IMR-90 (cell line): Measurements from ENCODE around the gene SDS. TPM values are rescaled to one million over a fixed set of nuclear protein-coding genes. Genes with fewer than 3 reads are reported as not detected.

Source experiments
- ATAC-seq: fragments of 200-7000 bp; cut with Tn5 transposase; 2 replicates; pipeline ENCODE4 v1.9.1; 2020; ENCODE audit warnings: low read depth, mild to moderate bottlenecking, moderate library complexity
- BruUV-seq: library from RNA; stranded (reverse); fragments of 400-500 nt; replicated peaks from 2 replicates; lab custom pipeline; 2021; lab: Mats Ljungman, UMichigan
- CTCF ChIA-PET: fragments of 300-600 bp; formaldehyde crosslinking; extraction: SDS; loops from one replicate; lab custom pipeline; 2021; ENCODE audit warnings: antibody characterized with exemption; lab: Yijun Ruan, JAX
- POLR2A ChIA-PET: fragments of 300-600 bp; sonication (Branson Sonifier 250); formaldehyde crosslinking; loops from one replicate; lab custom pipeline; 2022; ENCODE audit warnings: antibody characterized with exemption; ENCODE audit not compliant: unreplicated experiment; lab: Charles Lee
- DNase-seq: peaks from one replicate; pipeline ENCODE4 v3.0.0; 2013
- H2AFZ ChIP-seq: replicated peaks from 2 replicates; pipeline ENCODE3; 2013; ENCODE audit warnings: low read length, mild to moderate bottlenecking; ENCODE audit not compliant: poor library complexity
- H2AK5ac ChIP-seq: 2 replicates; pipeline ENCODE4 v1.6.1; 2013; ENCODE audit warnings: low read depth, low read length, inconsistent platforms
- H2AK9ac ChIP-seq: replicated peaks from 2 replicates; pipeline ENCODE3; 2013; ENCODE audit warnings: mild to moderate bottlenecking, low read depth, low read length, moderate library complexity; ENCODE audit not compliant: poor library complexity
- H2BK120ac ChIP-seq: 2 replicates; pipeline ENCODE4 v1.6.1; 2013; ENCODE audit warnings: low read depth, low read length, inconsistent platforms
- H2BK15ac ChIP-seq: 3 replicates; pipeline ENCODE4 v1.6.1; 2013; ENCODE audit warnings: low read depth, low read length, inconsistent platforms
- H2BK20ac ChIP-seq: 2 replicates; pipeline ENCODE4 v1.6.1; 2013; ENCODE audit warnings: low read depth, mild to moderate bottlenecking, inconsistent platforms, low read length, moderate library complexity
- H2BK5ac ChIP-seq: 2 replicates; pipeline ENCODE4 v1.6.1; 2013; ENCODE audit warnings: mild to moderate bottlenecking, low read depth, low read length, inconsistent platforms; ENCODE audit not compliant: poor library complexity, severe bottlenecking
- H3K14ac ChIP-seq: replicated peaks from 2 replicates; pipeline ENCODE4 v1.6.1; 2013; ENCODE audit warnings: low read depth, low read length, inconsistent platforms
- H3K18ac ChIP-seq: 2 replicates; pipeline ENCODE4 v1.6.1; 2013; ENCODE audit warnings: low read depth, low read length, control low read depth
- H3K23ac ChIP-seq: 2 replicates; pipeline ENCODE4 v1.6.1; 2013; ENCODE audit warnings: low read depth, low read length, inconsistent platforms
- H3K27ac ChIP-seq: 2 replicates; pipeline ENCODE4 v1.5.1; 2013; ENCODE audit warnings: mild to moderate bottlenecking, control low read depth, low read length; ENCODE audit not compliant: insufficient read depth
- H3K27me3 ChIP-seq: 2 replicates; pipeline ENCODE4 v1.6.1; 2013; ENCODE audit warnings: low read length; ENCODE audit not compliant: control insufficient read depth, insufficient read depth
- H3K36me3 ChIP-seq: 2 replicates; pipeline ENCODE4 v1.6.1; 2013; ENCODE audit warnings: low read length, mixed read lengths; ENCODE audit not compliant: control insufficient read depth, insufficient read depth
- H3K4ac ChIP-seq: 2 replicates; pipeline ENCODE4 v1.6.1; 2013; ENCODE audit warnings: low read depth, low read length, inconsistent platforms
- H3K4me1 ChIP-seq: 2 replicates; pipeline ENCODE4 v1.6.1; 2013; ENCODE audit warnings: low read length, mixed read lengths; ENCODE audit not compliant: control insufficient read depth, insufficient read depth
- H3K4me2 ChIP-seq: 2 replicates; pipeline ENCODE4 v1.6.1; 2013; ENCODE audit warnings: low read depth, mild to moderate bottlenecking, control low read depth, low read length, moderate library complexity
- H3K4me3 ChIP-seq: 2 replicates; pipeline ENCODE4 v1.5.1; 2013; ENCODE audit warnings: low read depth, mild to moderate bottlenecking, control low read depth, low read length, moderate library complexity; ENCODE audit not compliant: insufficient read depth
- H3K56ac ChIP-seq: 2 replicates; pipeline ENCODE4 v1.6.1; 2013; ENCODE audit warnings: low read length, inconsistent platforms; ENCODE audit not compliant: insufficient read depth; ENCODE audit errors: extremely low read depth
- H3K79me1 ChIP-seq, 2 experiments: 2 replicates each; pipeline ENCODE4 v1.6.1; 2013; ENCODE audit warnings: low read length in 2 of 2, inconsistent platforms in 1 of 2, low read depth in 1 of 2
- H3K9ac ChIP-seq: 2 replicates; pipeline ENCODE4 v1.6.1; 2013; ENCODE audit warnings: low read depth, low read length, control low read depth
- H3K9me1 ChIP-seq: 2 replicates; pipeline ENCODE4 v1.6.1; 2013; ENCODE audit warnings: low read length, inconsistent platforms; ENCODE audit not compliant: insufficient read depth
- H3K9me3 ChIP-seq: 2 replicates; pipeline ENCODE4 v1.6.1; 2013; ENCODE audit warnings: low read length; ENCODE audit not compliant: control insufficient read depth, insufficient read depth
- H4K20me1 ChIP-seq: 2 replicates; pipeline ENCODE4 v1.6.1; 2013; ENCODE audit warnings: low read length, inconsistent platforms; ENCODE audit not compliant: insufficient read depth
- H4K5ac ChIP-seq: 2 replicates; pipeline ENCODE4 v1.6.1; 2013; ENCODE audit warnings: mild to moderate bottlenecking, low read depth, low read length, control low read depth
- H4K8ac ChIP-seq, 2 experiments: 2 replicates each; pipeline ENCODE4 v1.6.1; 2013; ENCODE audit warnings: low read depth in 2 of 2, low read length in 2 of 2, control low read depth in 1 of 2, inconsistent platforms in 1 of 2
- H4K91ac ChIP-seq: 2 replicates; pipeline ENCODE4 v1.6.1; 2013; ENCODE audit warnings: low read depth, low read length, inconsistent platforms; ENCODE audit not compliant: insufficient read depth
- BHLHE40 ChIP-seq: fragments of 150-350 bp; IDR thresholded peaks from 2 replicates; pipeline ENCODE4 v1.6.1; 2016; ENCODE audit warnings: mild to moderate bottlenecking, low read depth, low read length
- CEBPB ChIP-seq: IDR thresholded peaks from 2 replicates; pipeline ENCODE4 v1.6.1; 2012; ENCODE audit warnings: low read depth, low read length, improper control_type of control experiment
- CHD1 ChIP-seq: IDR thresholded peaks from 2 replicates; pipeline ENCODE4 v1.6.1; 2012; ENCODE audit warnings: low read depth, low read length, improper control_type of control experiment
- FOS ChIP-seq: fragments of 150-350 bp; IDR thresholded peaks from 2 replicates; pipeline ENCODE4 v1.6.1; 2016; ENCODE audit warnings: low read depth, low read length
- MAFK ChIP-seq: IDR thresholded peaks from 2 replicates; pipeline ENCODE4 v1.6.1; 2012; ENCODE audit warnings: low read depth, low read length, improper control_type of control experiment
- MAZ ChIP-seq: IDR thresholded peaks from 2 replicates; pipeline ENCODE4 v1.6.1; 2012; ENCODE audit warnings: low read depth, mild to moderate bottlenecking, low read length, improper control_type of control experiment, moderate library complexity, borderline replicate concordance
- MXI1 ChIP-seq: IDR thresholded peaks from 2 replicates; pipeline ENCODE4 v1.6.1; 2012; ENCODE audit warnings: low read depth, mild to moderate bottlenecking, low read length, moderate library complexity, borderline replicate concordance
- NFE2L2 ChIP-seq: fragments of 150-350 bp; IDR thresholded peaks from 2 replicates; pipeline ENCODE4 v1.6.1; 2016; ENCODE audit warnings: low read depth, mild to moderate bottlenecking, low read length
- POLR2A ChIP-seq: IDR thresholded peaks from 2 replicates; pipeline ENCODE4 v1.6.1; 2012; ENCODE audit warnings: mild to moderate bottlenecking, low read depth, low read length
- RAD21 ChIP-seq: IDR thresholded peaks from 2 replicates; pipeline ENCODE4 v1.6.1; 2012; ENCODE audit warnings: low read length, improper control_type of control experiment
- RCOR1 ChIP-seq: IDR thresholded peaks from 2 replicates; pipeline ENCODE4 v1.6.1; 2012; ENCODE audit warnings: mild to moderate bottlenecking, low read length, improper control_type of control experiment; ENCODE audit not compliant: insufficient replicate concordance
- RFX5 ChIP-seq: IDR thresholded peaks from 2 replicates; pipeline ENCODE4 v1.8.0; 2012; ENCODE audit warnings: low read depth, mild to moderate bottlenecking, low read length, moderate library complexity
- SMC3 ChIP-seq: fragments of 150-350 bp; IDR thresholded peaks from 2 replicates; pipeline ENCODE4 v1.6.1; 2016; ENCODE audit warnings: low read depth, mild to moderate bottlenecking, antibody characterized with exemption, low read length, moderate library complexity
- WGBS, 2 experiments: methylation state at CpG; one replicate each; pipeline versions ENCODE4 v1.1.5 to v1.1.7; 2013; ENCODE audit warnings: missing lambda C conversion rate in 2 of 2; ENCODE audit not compliant: insufficient read length in 1 of 2; ENCODE audit errors: extremely low coverage in 2 of 2; 5-methylcytosine and 5-hydroxymethylcytosine counted together
- dilution Hi-C: fragments of 300-500 bp; cut with HindIII; formaldehyde crosslinking; loops from one replicate; pipeline ENCODE4 v1.14.3; 2018; ENCODE audit warnings: low sequenced_read_pairs; ENCODE audit not compliant: unreplicated experiment
- in situ Hi-C: fragments of 300-500 bp; cut with MboI; formaldehyde crosslinking; loops from 3 replicates; pipeline ENCODE4 v1.14.3; 2019; ENCODE audit warnings: low sequenced_read_pairs, inconsistent platforms, mixed read lengths
- intact Hi-C: fragments of 100-400 bp; cut with micrococcal nuclease; formaldehyde crosslinking; loops from 2 replicates; pipeline ENCODE4 v1.10.0; 2022
- polyA plus RNA-seq, 3 experiments: library from polyadenylated mRNA; depleted of rRNA; stranded (reverse); fragments of >200 nt; gene quantifications; 2 replicates each; pipeline ENCODE4 v1.2.3, GENCODE V29; 2012; ENCODE audit warnings: low replicate concordance in 1 of 3
- total RNA-seq: library from RNA; depleted of rRNA; stranded (reverse); fragments of >200 nt; gene quantifications from 2 replicates; pipeline ENCODE4 v1.2.3, GENCODE V29; 2012
- TF ChIP-seq, protein P1 (sequence below): conservative IDR thresholded peaks from 2 replicates; pipeline ENCODE4 v1.5.1; 2012; ENCODE audit warnings: mild to moderate bottlenecking, low read depth, low read length, improper control_type of control experiment
- TF ChIP-seq, protein P2 (sequence below): fragments of 150-350 bp; IDR thresholded peaks from 2 replicates; pipeline ENCODE4 v1.6.1; 2017; ENCODE audit warnings: mild to moderate bottlenecking, antibody characterized with exemption, low read length, low read depth
- TF ChIP-seq, protein P3 (sequence below): fragments of 150-350 bp; IDR thresholded peaks from 2 replicates; pipeline ENCODE4 v1.6.1; 2016; ENCODE audit warnings: low read depth, mild to moderate bottlenecking, low read length, moderate library complexity, borderline replicate concordance

Gene SDS
- total and polyA plus RNA-seq, 2 of the 4 experiments (the other 2 are of a cell fraction): not detected

- Histone ChIP-seq H2AK9ac (no peak overlapping the region), H2BK20ac (no peak overlapping the region), H3K18ac (no peak overlapping the region), H2AFZ (no peak overlapping the region), H3K79me1 (no peaks in the 10 kb centered on the region), H2AK5ac (no peak overlapping the region), H3K9me1 (no peaks in the 10 kb centered on the region), H3K9ac (no peak overlapping the region), H2BK120ac (no peak overlapping the region), H3K9me3 (no peaks in the 10 kb centered on the region), H3K14ac (no peak overlapping the region), H4K91ac (no peak overlapping the region), H4K5ac (no peak overlapping the region), H3K27me3 (peaks cover 9% of the 10 kb centered on the region; the same call in 1 of the 2 replicates), H4K20me1 (no peaks in the 10 kb centered on the region), H3K4me3 (no peak overlapping the region), H4K8ac (no peak overlapping the region), H2BK5ac (no peak overlapping the region), H3K23ac (no peak overlapping the region), H3K27ac (no peak overlapping the region), H2BK15ac (no peak overlapping the region), H3K36me3 (no peaks in the 10 kb centered on the region), H3K4me2 (no peak overlapping the region), H3K4me1 (no peaks in the 10 kb centered on the region; the same call in 1 of the 2 replicates), H3K4ac (no peak overlapping the region), H3K56ac (no peak overlapping the region)
- ChIA-PET POLR2A (no interaction called here), CTCF (interaction anchor here (0.6 kb wide), 1 partner anchor 142 kb away, joined by 3 read pairs; no protein-coding TSS in a partner anchor)
- in situ Hi-C loops (no loop called here), intact Hi-C loops (no loop called here), dilution Hi-C loops (no loop called here)
- WGBS, 2 experiments: no CpG with 5 or more reads among the region's 2 CpGs
- no peak for ATAC-seq
- no peak for DNase-seq
- BruUV-seq: no TSS peak
- TF ChIP-seq, protein P1, sequence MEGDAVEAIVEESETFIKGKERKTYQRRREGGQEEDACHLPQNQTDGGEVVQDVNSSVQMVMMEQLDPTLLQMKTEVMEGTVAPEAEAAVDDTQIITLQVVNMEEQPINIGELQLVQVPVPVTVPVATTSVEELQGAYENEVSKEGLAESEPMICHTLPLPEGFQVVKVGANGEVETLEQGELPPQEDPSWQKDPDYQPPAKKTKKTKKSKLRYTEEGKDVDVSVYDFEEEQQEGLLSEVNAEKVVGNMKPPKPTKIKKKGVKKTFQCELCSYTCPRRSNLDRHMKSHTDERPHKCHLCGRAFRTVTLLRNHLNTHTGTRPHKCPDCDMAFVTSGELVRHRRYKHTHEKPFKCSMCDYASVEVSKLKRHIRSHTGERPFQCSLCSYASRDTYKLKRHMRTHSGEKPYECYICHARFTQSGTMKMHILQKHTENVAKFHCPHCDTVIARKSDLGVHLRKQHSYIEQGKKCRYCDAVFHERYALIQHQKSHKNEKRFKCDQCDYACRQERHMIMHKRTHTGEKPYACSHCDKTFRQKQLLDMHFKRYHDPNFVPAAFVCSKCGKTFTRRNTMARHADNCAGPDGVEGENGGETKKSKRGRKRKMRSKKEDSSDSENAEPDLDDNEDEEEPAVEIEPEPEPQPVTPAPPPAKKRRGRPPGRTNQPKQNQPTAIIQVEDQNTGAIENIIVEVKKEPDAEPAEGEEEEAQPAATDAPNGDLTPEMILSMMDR: no peak
- TF ChIP-seq POLR2A: no peak
- TF ChIP-seq MAFK: no peak
- no peak for TF ChIP-seq SMC3
- no peak for TF ChIP-seq RCOR1
- TF ChIP-seq NFE2L2: no peak
- TF ChIP-seq CHD1: no peak
- TF ChIP-seq, protein P2, sequence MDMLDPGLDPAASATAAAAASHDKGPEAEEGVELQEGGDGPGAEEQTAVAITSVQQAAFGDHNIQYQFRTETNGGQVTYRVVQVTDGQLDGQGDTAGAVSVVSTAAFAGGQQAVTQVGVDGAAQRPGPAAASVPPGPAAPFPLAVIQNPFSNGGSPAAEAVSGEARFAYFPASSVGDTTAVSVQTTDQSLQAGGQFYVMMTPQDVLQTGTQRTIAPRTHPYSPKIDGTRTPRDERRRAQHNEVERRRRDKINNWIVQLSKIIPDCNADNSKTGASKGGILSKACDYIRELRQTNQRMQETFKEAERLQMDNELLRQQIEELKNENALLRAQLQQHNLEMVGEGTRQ: no peak
- no peak for TF ChIP-seq MAZ
- TF ChIP-seq CEBPB: no peak
- no peak for TF ChIP-seq BHLHE40
- TF ChIP-seq, protein P3, sequence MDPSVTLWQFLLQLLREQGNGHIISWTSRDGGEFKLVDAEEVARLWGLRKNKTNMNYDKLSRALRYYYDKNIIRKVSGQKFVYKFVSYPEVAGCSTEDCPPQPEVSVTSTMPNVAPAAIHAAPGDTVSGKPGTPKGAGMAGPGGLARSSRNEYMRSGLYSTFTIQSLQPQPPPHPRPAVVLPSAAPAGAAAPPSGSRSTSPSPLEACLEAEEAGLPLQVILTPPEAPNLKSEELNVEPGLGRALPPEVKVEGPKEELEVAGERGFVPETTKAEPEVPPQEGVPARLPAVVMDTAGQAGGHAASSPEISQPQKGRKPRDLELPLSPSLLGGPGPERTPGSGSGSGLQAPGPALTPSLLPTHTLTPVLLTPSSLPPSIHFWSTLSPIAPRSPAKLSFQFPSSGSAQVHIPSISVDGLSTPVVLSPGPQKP: no peak
- TF ChIP-seq RAD21: no peak
- no peak for TF ChIP-seq MXI1
- no peak for TF ChIP-seq RFX5
- no peak for TF ChIP-seq FOS
Observed at GRCh38 chr12:113347892-113348291, 55.8 kb downstream of the SDS start.
